GM19467 (cell line): ENCODE data around the gene SPATA32.

Experiments
- ATAC-seq: cut with Tn5 transposase; IDR thresholded peaks from one replicate; pipeline ENCODE4 v1.9.1; 2021; ENCODE audit warnings: mild to moderate bottlenecking, moderate library complexity; ENCODE audit not compliant: unreplicated experiment

SPATA32 gene

GRCh38 chr17:45248132-45248957 is 13.5 kb downstream of the SPATA32 start:
- peak; percentile 37 for ATAC-seq

DNA sequence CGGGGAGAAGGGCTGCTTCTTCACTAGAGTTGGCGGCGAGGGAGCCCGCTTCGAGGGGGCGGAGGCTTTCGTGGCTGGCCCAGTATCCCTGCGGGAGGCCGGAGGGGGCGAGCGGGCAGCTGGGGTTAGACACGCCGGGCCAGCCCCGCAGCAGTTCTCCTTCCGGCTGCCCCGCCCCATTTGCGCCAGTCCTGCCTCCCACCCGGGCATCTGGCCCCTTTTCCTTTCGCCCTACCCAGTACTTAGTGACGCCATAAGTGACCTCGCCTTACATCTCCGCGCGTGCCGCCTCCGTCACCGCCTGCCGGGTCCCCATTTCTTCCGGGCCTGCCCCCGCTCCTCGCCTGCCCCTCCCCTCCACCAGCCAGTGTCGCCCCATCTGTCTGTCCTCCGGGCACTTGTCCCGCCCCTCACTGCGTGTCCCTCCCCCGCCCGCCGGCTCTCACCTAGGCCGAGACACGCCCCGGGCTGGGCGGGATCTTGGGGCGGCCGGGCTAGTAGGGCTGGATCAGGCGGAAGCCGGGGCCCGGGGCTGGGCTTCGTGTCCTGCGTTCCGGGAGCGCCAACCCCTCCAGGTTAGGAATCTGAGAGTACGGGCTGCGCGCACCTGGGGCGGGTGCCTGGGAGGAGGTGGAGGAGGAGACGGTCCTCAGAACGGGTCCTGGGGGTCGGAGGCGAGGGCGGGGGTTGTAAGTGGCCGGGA is 14.3 kb downstream of the SPATA32 start:
- ATAC-seq = peak; percentile 68

GRCh38 chr17:45246861-45247428 is 14.9 kb downstream of the SPATA32 start:
- no peak for ATAC-seq

DNA sequence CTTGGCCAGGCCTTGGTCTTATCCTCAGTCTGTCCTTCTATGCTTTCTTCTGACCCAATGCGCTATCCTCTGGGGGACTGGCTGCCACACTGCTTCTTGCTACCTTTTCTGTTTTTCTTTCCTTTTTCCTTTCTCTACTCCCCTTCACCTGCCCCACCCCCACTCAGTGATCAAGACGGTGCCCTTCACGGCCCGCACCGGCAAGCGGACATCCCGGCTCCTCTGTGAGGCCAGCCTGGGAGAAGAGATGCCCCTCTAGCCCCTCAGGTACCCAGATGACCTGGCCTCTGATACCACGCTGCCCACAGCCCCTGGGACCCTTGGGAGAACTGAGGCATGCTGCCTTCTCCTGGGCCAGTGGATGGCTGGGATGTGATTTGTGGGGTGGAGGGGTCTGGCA is 15.6 kb downstream of the SPATA32 start:
- no peak for ATAC-seq

DNA sequence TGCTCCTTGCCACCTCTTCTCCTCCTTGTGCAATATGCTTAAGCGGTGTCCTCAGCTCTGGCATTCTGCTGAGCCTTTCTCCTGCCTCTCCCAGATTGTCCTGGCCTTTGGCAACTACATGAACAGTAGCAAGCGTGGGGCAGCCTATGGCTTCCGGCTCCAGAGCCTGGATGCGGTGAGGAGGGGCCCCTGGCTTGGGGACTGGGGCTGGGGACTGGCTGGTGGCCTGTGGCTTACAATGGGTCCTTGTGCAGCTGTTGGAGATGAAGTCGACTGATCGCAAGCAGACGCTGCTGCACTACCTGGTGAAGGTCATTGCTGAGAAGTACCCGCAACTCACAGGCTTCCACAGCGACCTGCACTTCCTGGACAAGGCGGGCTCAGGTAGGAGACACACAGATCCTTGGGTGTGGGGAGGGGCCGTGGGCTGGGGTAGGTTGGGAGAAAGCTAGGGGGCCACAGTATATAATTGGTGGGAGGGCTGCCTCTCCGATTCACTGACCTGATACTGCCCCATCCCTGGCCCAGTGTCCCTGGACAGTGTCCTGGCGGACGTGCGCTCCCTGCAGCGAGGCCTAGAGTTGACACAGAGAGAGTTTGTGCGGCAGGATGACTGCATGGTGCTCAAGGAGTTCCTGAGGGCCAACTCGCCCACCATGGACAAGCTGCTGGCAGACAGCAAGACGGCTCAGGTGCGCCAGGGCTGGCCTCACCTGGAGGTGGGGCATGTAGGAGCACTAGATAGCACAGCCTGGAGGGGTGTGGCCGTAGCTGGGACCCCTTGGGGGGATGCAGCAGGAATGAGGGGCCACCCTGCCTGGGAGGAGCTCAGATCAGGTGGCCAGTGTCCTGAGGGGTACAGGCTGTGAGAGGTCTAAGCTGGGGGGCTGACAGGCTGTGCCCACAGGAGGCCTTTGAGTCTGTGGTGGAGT is 16.9 kb downstream of the SPATA32 start:
- no peak for ATAC-seq

- ATAC-seq = no peak
Measured at GRCh38 chr17:45243750-45244149, 18.1 kb downstream of the SPATA32 start.

GRCh38 chr17:45242029-45242414 is 19.9 kb downstream of the SPATA32 start:
- ATAC-seq = no peak

- no peak for ATAC-seq
Measured at GRCh38 chr17:45241328-45242028, 20.4 kb downstream of the SPATA32 start.

DNA sequence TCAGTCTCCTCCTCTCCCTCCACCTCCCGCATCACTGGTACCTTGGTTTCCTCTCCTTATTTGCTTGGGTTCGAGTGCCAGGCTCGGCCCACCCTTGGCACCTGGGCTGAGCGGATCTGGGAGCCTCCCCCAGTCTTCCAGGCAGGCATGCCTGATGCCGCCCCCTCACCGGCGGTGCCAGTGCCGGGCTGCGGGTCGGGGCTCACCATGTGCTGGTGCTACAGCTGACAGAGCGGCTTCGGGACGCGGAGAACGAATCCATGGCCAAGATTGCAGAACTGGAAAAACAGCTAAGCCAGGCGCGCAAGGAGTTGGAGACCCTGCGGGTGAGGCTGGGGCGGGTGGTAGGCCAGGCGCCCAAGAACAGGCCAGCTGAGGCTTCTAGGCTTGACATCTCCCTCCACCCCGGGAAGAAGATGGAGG is 21.0 kb downstream of the SPATA32 start:
- ATAC-seq = no peak

- ATAC-seq = no peak
Measured at GRCh38 chr17:45238155-45238774, 23.6 kb downstream of the SPATA32 start.

- no peak for ATAC-seq
Measured at GRCh38 chr17:45237686-45238085, 24.2 kb downstream of the SPATA32 start.

DNA sequence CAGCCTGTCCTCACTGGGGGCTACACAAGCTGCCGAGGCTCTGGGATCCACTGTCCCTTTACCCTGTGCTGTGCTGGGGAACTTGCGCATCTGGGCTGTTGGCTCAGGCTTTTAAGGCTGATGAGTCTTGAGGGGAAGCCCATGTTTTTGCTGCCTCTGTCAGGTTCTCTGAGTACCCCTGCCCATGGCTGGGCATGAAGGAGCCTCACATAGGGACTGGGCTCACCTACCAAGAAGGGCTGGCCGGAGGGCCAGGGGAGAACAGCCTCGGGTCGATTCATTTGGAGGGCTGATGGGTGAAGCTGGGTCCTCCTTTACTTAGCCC is 25.6 kb downstream of the SPATA32 start:
- no peak for ATAC-seq

DNA sequence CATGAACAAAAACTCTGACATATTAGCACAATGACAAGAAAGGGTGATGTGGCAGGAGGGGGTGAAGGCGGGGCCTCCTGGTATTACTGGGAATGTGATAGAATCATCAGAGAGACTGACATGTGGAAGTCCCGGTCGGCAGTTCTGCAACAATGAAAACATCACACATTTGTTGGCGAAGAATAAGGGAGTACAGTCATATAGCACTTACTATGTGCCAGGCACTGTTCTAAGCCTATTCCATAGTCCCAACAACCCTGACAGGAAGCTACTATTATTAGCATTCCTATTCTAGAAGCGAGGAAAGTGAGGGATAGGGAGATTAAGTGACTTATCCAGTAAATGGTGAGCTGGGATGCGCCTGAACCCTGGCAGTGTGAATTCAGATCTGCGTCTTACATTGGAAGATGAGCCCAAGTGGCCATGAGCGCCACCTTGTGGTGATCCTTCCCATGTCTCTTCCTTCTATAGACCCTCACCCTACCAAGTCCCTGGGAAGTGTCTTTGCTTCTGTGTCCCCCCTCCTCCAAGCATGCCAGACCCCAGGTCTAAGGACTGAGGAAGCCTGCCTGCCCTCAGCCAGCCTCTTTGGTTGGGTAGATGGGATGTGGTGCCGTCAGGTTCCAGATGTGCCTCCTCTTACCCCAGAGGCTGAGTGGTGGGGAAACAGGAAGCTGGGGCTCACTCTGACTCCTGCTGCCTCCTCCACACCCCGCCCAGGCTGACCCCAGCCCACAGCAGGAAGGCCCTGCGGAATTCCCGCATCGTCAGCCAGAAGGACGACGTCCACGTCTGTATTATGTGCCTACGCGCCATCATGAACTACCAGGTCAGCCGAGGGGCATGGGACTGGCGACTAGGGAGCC is 26.2 kb downstream of the SPATA32 start:
- no peak for ATAC-seq

DNA sequence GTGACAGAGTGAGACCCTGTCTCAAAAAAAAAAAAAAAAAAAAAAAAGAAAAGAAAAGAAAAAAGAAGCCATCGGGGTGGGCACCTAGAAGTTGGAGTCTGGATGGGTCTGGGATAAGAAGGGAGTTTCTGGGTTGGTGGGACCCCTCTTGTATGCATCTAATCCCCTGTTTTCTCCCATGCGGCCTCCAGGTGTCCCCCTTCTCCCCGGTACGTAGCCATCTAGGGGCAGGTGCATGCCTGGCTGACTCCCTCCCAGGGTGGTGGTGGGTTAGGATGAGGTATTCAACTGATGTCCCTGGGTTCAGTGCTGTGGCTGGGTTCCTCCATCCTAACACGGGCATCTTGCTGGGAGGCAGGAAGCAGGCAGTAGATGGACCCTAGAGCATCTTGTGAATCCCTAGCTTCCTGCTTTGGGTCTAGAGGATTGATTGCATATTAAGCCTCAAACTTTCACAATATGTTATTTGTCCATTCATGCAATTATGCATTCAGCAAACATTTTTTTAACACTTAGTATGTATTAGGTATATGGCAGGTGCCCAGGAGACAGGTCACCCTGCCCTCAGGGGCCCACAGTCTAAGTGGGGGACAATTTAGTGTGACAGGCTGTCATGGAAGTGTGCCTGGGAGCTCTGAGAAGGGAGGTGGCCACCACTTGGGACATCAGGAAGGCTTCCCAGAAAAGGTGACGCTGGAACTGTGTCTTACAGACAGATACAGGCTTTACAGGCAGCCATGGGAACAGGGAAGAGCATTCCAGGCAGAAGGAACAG is 27.1 kb downstream of the SPATA32 start:
- ATAC-seq = no peak

- ATAC-seq = no peak
Measured at GRCh38 chr17:45233423-45233924, 28.4 kb downstream of the SPATA32 start.

DNA sequence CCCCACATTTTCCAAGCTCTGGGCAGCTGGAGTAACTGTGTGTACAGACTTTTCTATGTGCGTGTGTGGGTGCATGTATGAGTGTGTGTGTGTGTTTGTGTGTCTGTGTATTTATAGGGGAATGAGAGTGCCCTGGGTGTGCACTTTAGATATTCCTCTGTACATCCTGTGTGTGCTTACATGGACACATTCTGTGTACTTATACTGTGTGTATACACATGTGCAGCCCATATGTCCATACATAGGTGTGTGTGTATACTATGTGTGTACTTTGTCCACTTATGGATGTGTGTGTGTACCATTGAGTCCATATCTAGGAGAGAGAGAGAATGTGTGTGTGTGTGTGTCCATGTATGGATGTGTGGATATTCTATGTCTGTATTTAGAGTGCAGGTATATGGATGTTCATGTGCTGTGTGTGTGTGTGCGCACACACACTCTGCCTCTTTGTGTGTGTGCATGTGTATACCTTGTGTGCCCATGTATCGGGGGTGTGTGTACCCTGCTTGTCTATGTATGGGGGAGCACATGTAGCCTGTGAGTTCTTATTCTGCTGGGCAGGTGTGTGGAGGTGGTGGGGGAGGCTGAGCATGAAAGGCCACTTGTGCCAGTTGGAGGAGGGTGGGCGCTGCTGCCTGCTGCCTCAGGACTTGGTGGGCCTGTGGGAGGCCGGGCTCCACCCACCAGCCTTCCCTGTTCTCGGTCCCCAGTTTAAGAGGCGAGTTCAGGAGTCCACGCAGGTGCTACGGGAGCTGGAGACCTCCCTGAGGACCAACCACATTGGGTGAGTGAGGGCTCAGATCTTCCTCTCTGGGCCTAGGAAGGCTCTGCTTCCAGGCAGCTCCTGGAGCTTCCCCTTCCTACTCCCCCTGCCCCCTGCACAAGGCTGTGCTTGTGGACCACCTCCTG is 29.1 kb downstream of the SPATA32 start:
- no peak for ATAC-seq

DNA sequence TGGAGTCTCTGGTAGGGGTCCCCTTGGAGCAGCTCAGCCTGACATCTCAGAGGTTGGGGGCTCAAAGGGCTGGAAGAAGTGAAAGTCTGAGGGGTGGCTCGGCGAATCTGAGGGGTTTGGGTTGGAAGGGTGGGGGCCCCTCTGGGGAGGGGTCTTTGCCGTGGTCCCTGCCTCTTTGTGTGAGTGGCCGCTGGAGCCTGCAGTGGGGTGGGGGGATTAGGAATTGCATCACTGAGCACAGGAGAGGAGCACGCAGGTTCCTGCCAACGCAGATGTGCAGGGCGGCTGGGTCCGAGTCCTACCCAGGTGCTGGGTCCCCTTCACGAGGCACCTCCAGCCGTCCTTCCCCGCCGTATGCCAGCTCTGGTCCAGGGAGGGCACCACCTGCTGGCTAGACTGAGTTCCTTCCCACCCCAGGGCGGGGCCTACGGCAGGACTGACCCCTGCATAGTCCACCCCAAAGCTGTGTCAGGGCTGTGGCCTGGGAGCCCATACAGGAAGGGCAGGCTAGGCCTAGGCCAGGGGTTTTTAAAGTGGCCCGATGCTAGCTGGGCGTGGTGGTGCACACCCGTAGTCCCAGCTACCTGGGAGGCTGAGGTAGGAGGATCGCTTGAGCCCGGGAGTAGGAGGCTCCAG is 30.3 kb downstream of the SPATA32 start:
- ATAC-seq = no peak
